Amniotic stem cell (primary cell): ENCODE results near the gene TUBGCP2.
"Not testable (repeated sequence)": the region's sequence is repeated elsewhere in the genome, so short reads cannot be mapped to it uniquely, and the experiment has no call there.

Source experiments
- DNase-seq: peaks from one replicate; lab custom pipeline; 2025; lab: John Stamatoyannopoulos, UW

TUBGCP2 gene

DNA sequence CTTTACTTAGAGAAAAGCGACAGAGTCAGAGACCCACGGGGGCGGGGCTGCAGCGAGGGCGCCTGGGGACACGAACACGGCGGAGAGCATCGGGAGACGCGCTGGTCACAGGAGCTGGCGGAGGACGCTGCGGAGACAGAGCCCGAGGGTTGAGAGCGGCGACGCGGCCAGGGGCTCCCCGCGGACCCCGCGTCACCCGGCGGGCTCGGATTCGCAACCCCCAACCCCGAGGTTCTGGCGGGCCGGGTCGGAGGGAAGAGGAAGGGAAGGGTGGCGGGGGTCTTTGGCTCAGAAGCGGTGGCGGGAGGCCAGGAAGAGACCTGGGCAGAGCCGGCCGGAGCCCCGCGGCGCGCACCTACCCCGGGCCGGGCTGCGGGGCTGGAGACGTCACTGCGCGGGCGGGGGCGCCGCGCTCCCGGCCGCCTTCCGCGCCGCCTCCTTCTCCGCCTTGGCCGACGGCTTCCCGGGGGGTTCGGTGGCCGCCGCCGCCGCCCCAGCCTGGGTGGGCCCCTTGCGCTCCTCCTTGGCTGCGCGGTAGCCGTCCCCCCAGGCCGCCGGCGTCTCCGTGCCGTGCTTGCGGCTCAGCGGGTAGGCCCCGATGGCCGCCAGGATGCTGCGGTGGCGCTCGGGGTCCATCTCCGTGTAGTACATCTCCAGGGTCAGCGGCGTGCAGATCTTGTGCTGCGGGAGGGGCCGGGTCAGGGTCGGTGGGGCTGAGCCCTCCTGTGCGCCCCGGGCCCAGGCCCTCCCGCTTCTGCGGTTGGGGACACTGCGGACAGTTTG lies 17.0 kb upstream of the TUBGCP2 start:
- DNase-seq: no peak

GRCh38 chr10:133324857-133325260 lies 16.2 kb upstream of the TUBGCP2 start:
- no peak for DNase-seq

GRCh38 chr10:133324198-133324792 lies 15.6 kb upstream of the TUBGCP2 start:
- DNase-seq: no peak

DNA sequence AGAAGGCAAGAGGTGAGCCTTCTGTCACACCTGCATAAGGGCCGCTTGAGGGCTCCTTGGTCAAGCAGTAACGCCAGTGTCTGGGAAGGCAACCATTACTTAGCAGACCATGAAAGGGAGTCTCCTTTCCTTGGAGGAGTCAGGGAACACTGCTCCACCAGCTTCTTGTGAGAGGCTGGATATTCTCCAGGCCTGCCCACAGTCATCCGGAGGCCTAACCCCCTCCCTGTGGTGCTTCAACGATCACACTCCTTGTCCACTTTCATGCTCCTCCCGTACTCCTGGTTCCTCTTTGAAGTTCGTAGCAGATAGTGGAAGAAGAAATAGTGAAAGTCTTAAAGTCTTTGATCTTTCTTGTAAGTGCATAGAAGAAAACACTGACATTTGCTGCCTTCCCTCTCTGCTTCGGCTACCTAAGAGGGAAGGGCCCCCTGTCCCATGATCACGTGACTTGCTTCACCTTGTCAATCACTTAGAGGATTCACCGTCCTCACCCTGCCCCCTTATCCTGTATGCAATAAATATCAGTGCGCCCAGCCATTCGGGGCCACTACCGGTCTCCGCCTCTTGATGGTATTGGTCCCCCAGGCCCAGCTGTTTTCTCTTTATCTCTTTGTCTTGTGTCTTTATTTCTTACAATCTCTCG lies 13.5 kb upstream of the TUBGCP2 start:
- not testable (repeated sequence) for DNase-seq

- DNase-seq: not testable (repeated sequence)
These were observed 12.3 kb upstream of the TUBGCP2 start for GRCh38 chr10:133320852-133321422.

GRCh38 chr10:133318494-133319127 lies 9.9 kb upstream of the TUBGCP2 start:
- peak; percentile 36 for DNase-seq

- no peak for DNase-seq
These were observed 8.1 kb upstream of the TUBGCP2 start for GRCh38 chr10:133316732-133317131.

DNA sequence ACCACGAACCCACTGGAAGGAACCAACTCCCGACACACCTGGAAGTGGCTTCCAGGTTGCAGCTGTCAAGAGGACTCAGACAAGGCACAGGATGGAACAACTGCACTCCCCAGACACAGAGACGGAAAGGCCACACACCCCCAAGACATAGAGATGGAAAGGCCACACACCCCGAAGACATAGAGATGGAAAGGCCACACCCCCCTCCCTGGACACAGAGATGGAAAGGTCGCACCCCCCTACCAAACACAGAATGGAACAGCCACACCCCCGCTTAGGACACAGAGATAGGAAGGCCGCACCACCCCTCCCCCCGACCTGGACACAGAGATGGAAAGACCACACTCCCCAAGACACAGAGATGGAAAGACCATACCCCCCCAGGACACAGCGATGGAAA lies 7.6 kb upstream of the TUBGCP2 start:
- DNase-seq: no peak

GRCh38 chr10:133315847-133316246 lies 7.2 kb upstream of the TUBGCP2 start:
- DNase-seq: no peak

GRCh38 chr10:133314911-133315310 lies 6.2 kb upstream of the TUBGCP2 start:
- no peak for DNase-seq

- no peak for DNase-seq
These were observed 4.5 kb upstream of the TUBGCP2 start for GRCh38 chr10:133313192-133313591.

DNA sequence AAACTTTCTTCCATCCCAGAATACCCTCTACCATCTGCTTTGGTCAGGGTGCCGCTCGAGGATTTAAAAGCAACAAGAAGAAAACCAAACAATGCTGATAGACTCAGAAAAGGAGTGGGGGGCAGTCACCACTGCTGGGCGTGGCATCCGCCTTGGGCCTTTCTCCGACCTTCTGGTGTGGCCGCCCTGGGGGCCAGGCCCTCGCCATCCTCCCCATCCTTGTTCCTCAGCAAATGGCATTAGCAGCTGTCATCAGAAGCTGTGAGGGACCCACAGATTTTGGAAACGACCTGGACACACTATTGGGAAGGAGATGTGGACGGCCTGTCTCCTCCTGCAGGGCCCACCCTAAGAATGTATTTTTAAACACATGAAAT lies 4.1 kb upstream of the TUBGCP2 start:
- no peak for DNase-seq

DNA sequence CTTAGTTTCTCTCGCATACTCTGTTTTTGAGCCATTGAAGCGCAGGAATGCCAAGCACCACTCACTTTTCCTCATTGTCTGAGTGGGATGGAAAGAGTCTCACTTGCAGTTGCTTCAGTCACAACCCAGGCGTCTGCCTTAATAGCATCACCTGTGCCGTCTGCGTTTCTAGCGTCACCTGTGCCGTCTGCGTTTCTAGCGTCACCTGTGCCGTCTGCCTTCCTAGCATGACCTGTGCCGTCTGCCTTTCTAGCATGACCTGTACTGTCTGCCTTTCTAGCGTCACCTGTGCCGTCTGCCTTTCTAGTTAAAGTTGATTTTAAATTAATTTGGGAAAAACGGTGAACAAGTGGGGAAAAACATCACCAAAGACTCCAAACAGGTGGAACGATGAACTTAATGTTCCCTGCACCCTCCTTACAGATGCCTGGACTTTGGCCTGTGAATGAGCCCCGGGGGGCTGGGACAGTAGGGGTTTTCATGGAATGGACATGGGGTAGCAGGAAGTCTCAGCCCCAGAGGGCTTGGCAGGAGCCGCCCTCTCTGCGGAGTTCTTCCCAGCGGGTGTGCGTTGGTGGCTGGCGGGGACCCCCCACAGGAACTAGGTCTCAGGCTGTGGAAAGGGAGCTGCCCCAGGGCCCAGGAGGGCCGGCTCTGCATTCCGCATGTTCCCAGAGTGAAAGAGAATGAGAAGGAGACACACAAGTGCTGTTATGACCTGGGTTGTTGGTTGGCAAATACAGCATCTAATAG lies 3.5 kb upstream of the TUBGCP2 start:
- no peak for DNase-seq

GRCh38 chr10:133311570-133311969 lies 2.9 kb upstream of the TUBGCP2 start:
- DNase-seq: no peak

- DNase-seq: no peak
These were observed 2.1 kb upstream of the TUBGCP2 start for GRCh38 chr10:133310789-133311188.

- DNase-seq: no peak
These were observed 1.7 kb upstream of the TUBGCP2 start for GRCh38 chr10:133310399-133310755.

GRCh38 chr10:133309720-133310398 lies 1.2 kb upstream of the TUBGCP2 start:
- no peak for DNase-seq

- DNase-seq: peak; percentile 79
These were observed 538 bp upstream of the TUBGCP2 start for GRCh38 chr10:133309100-133309719.

DNA sequence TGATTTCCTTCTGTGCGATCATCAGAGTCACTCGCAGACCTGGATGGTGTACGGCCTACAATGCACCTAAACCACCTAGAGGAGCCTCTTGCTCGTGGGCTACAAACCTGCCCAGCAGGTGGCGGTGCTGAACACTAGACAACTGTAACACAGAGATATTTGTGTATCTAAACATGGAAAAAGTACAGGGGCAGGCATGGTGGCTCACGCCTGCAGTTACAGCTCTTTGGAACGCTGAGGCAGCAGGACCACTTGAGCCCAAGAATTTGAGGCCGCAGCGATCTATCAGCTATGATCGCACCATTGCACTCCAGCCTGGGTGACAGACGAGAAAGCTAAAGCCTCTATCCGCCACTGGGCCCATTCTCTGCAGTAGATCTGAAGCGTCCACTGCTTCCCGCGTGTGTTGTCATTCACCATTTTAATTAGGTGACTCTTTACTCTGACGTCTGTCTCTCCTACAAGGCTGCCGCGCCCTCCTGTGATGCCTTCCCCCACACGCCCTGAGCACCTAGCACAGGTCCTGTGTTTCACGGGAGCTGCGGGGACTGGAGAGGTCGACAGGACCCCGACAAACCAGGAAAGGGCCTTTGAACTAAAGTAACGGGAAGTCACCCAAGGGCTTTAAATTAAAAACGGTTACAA lies 774 bp downstream of the TUBGCP2 start:
- DNase-seq: no peak

DNA sequence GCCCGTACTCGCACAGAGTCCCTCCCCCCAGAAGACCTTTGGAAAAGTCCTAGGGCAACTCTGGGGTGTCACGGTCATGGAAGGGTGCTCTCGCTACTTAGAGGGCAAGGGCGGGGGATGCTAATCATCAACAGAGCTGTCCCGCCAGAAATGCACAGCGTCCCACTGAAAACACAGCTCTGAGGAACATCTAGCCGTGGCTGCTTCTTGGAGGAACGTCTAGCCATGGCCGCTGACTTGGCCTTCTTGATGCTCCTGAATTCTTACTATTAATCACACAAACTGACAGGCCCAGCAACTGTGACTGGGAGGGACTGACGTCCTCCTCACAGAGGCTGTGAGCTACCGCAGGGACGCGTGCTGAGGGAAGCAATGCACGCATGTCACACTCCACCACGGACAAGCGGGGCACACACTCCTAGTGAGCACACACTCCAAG lies 1.7 kb downstream of the TUBGCP2 start:
- no peak for DNase-seq
